ENCODE data around the gene ZNF253. TPM values are rescaled to one million over a fixed set of nuclear protein-coding genes. Genes with fewer than 3 reads are reported as not detected.
"Not testable (repeated sequence)": the region's sequence is repeated elsewhere in the genome, so short reads cannot be mapped to it uniquely, and the experiment has no call there.

ZNF253 gene
- total RNA-seq, 3 donors from 2014 or later (not counting 1 experiment from before 2014, with no cell fraction given), result 8.6 to 14.7 (median 10.1) TPM

GRCh38 chr19:19820774-19821320 is 44.8 kb upstream of the ZNF253 start:
- H3K4me3 ChIP-seq (ENCODE audit: low read length), result peak overlapping the region; percentile 82
- Mint-ChIP-seq H3K36me3 (no peaks in the 10 kb centered on the region), H3K27me3 (ENCODE audit: low read depth in 2 of 2) (no peaks in the 10 kb centered on the region), H3K9me3 (no peaks in the 10 kb centered on the region), H3K4me1 (peaks cover 32 to 33% of the 10 kb centered on the region in 2 donors), H3K27ac (peak overlapping the region; percentile 99), H3K4me3 (peak overlapping the region; percentile 98)
- no peaks in the 10 kb centered on the region for H3K27me3 ChIP-seq (ENCODE audit: control insufficient read depth, insufficient read depth, low read length)
- peaks cover 26% of the 10 kb centered on the region for H3K4me1 ChIP-seq (ENCODE audit: control insufficient read depth, insufficient read depth, low read length)
- 8% methylated on average over 17 of the region's 17 CpGs for WGBS (ENCODE audit: insufficient coverage)
- H3K27ac ChIP-seq (ENCODE audit: low read length), result peak overlapping the region; percentile 97
- TF ChIP-seq, protein P1, sequence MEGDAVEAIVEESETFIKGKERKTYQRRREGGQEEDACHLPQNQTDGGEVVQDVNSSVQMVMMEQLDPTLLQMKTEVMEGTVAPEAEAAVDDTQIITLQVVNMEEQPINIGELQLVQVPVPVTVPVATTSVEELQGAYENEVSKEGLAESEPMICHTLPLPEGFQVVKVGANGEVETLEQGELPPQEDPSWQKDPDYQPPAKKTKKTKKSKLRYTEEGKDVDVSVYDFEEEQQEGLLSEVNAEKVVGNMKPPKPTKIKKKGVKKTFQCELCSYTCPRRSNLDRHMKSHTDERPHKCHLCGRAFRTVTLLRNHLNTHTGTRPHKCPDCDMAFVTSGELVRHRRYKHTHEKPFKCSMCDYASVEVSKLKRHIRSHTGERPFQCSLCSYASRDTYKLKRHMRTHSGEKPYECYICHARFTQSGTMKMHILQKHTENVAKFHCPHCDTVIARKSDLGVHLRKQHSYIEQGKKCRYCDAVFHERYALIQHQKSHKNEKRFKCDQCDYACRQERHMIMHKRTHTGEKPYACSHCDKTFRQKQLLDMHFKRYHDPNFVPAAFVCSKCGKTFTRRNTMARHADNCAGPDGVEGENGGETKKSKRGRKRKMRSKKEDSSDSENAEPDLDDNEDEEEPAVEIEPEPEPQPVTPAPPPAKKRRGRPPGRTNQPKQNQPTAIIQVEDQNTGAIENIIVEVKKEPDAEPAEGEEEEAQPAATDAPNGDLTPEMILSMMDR (IDR thresholded peaks at IDR 0.05), result no peak
- DNase-seq, result peak; percentile 45 to 56
- intact Hi-C loops (cut with micrococcal nuclease), result loop anchor here (1.0 to 5.0 kb wide), 7 partner anchors 44 to 746 kb away; partner anchors contain the start of genes PBX4, ZNF101, ZNF14 and ZNF253
- ATAC-seq, result peak; percentile 23 to 43 (median 27)
- no peaks in the 10 kb centered on the region for H3K36me3 ChIP-seq (ENCODE audit: control insufficient read depth, insufficient read depth, low read length)
- H3K9me3 ChIP-seq (ENCODE audit: control insufficient read depth, insufficient read depth, low read length), result no peaks in the 10 kb centered on the region

DNA sequence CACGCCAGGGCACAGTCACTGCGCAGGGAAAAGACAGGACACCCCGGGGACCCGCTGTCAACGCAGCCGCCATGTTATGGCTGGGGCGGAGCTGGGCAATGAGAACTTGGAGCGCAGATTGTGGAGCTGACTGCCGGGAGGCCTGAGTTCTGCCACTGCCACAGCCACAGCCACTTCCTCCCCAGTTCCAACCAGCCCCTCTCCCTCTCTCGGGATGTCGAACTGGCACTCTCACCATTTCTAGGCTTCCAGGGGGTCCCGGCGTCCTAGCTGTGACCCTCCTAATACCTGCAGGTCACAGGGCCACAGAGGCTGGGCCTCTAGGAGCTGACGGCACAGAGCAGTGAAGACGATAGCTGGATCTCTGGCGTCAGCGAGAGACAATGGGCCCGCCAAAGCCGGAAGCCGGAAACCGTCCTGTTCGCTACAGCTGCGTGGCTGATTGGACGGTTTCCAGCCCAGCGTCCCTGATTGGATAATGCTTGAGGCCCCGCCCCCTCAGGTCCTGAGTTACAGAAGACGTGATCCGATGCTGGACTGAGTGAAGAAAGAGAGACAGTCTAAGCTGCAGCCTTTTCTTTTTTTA is 44.2 kb upstream of the ZNF253 start, which contains the start of gene ZNF506:
Gene ZNF506 (minus strand): TSS at position 385 of the 586 bp plus-strand sequence. CDS start 147 bp downstream, at position 238.
- Mint-ChIP-seq H3K36me3 (no peaks in the 10 kb centered on the region), H3K4me1 (peaks cover 27 to 31% of the 10 kb centered on the region in 2 donors), H3K27ac (peak within 1 kb of the TSS; percentile 99), H3K27me3 (ENCODE audit: low read depth in 2 of 2) (no peaks in the 10 kb centered on the region), H3K9me3 (no peaks in the 10 kb centered on the region), H3K4me3 (peak within 1 kb of the TSS; percentile 98)
- no peaks in the 10 kb centered on the region for H3K36me3 ChIP-seq (ENCODE audit: control insufficient read depth, insufficient read depth, low read length)
- DNase-seq (peak; percentile 97 to 99), ATAC-seq (peak; percentile 86 to 95 (median 89))
- no peaks in the 10 kb centered on the region for H3K9me3 ChIP-seq (ENCODE audit: control insufficient read depth, insufficient read depth, low read length)
- peak within 1 kb of the TSS; percentile 97 for H3K27ac ChIP-seq (ENCODE audit: low read length)
- H3K4me1 ChIP-seq (ENCODE audit: control insufficient read depth, insufficient read depth, low read length), result peaks cover 26% of the 10 kb centered on the region
- H3K27me3 ChIP-seq (ENCODE audit: control insufficient read depth, insufficient read depth, low read length), result no peaks in the 10 kb centered on the region
- peak within 1 kb of the TSS; percentile 82 for H3K4me3 ChIP-seq (ENCODE audit: low read length)
- intact Hi-C loops (cut with micrococcal nuclease), result loop anchor here (1.0 to 5.0 kb wide), 7 partner anchors 44 to 746 kb away; partner anchors contain the start of genes PBX4, ZNF101, ZNF14 and ZNF253
- WGBS (ENCODE audit: insufficient coverage), result under 1% methylated on average over 28 of the region's 28 CpGs
- TF ChIP-seq, protein P1 (IDR thresholded peaks at IDR 0.05), result no peak

GRCh38 chr19:19821976-19822375 is 43.7 kb upstream of the ZNF253 start:
- H3K4me3 Mint-ChIP-seq, result peak overlapping the region; percentile 98
- Histone ChIP-seq H3K4me1 (ENCODE audit: control insufficient read depth, insufficient read depth, low read length) (peaks cover 26% of the 10 kb centered on the region), H3K27ac (ENCODE audit: low read length) (peak overlapping the region; percentile 97), H3K4me3 (ENCODE audit: low read length) (peak overlapping the region; percentile 82)
- H3K4me1 Mint-ChIP-seq, result peaks cover 25 to 29% of the 10 kb centered on the region in 2 donors
- DNase-seq; H3K9me3 ChIP-seq (ENCODE audit: control insufficient read depth, insufficient read depth, low read length); H3K27me3 ChIP-seq (ENCODE audit: control insufficient read depth, insufficient read depth, low read length); ATAC-seq; H3K36me3 ChIP-seq (ENCODE audit: control insufficient read depth, insufficient read depth, low read length); H3K36me3 Mint-ChIP-seq; H3K27me3 Mint-ChIP-seq (ENCODE audit: low read depth in 2 of 2); H3K9me3 Mint-ChIP-seq: not testable (repeated sequence)
- 8% methylated on average over 11 of the region's 11 CpGs for WGBS (ENCODE audit: insufficient coverage)
- intact Hi-C loops (cut with micrococcal nuclease), result loop anchor here (1.0 to 5.0 kb wide), 7 partner anchors 43 to 745 kb away; partner anchors contain the start of genes PBX4, ZNF101, ZNF14 and ZNF253
- H3K27ac Mint-ChIP-seq, result peak overlapping the region; percentile 99

GRCh38 chr19:19823916-19824315 is 41.8 kb upstream of the ZNF253 start:
- H3K27me3 Mint-ChIP-seq (ENCODE audit: low read depth in 2 of 2), result no peaks in the 10 kb centered on the region
- no peak overlapping the region for H3K4me3 Mint-ChIP-seq
- Histone ChIP-seq H3K9me3 (ENCODE audit: control insufficient read depth, insufficient read depth, low read length) (peaks cover 2% of the 10 kb centered on the region), H3K27me3 (ENCODE audit: control insufficient read depth, insufficient read depth, low read length) (no peaks in the 10 kb centered on the region), H3K4me3 (ENCODE audit: low read length) (no peak overlapping the region), H3K27ac (ENCODE audit: low read length) (no peak overlapping the region), H3K36me3 (ENCODE audit: control insufficient read depth, insufficient read depth, low read length) (no peaks in the 10 kb centered on the region), H3K4me1 (ENCODE audit: control insufficient read depth, insufficient read depth, low read length) (peaks cover 19% of the 10 kb centered on the region)
- H3K27ac Mint-ChIP-seq, result no peak overlapping the region
- no peaks in the 10 kb centered on the region for H3K9me3 Mint-ChIP-seq
- TF ChIP-seq, protein P1 (IDR thresholded peaks at IDR 0.05), result no peak
- DNase-seq, result no peak
- 75% methylated on average over 1 of the region's 2 CpGs for WGBS (ENCODE audit: insufficient coverage)
- intact Hi-C loops (cut with micrococcal nuclease), result loop anchor here (5.0 kb wide), 2 partner anchors 92 to 743 kb away; partner anchors contain the start of genes ZNF14 and ZNF737
- H3K36me3 Mint-ChIP-seq, result peaks cover 9% of the 10 kb centered on the region
- ATAC-seq, result no peak
- peaks cover 18 to 20% of the 10 kb centered on the region in 2 donors for H3K4me1 Mint-ChIP-seq
